ENCODE measurements around the gene ABTB2.

Gene ABTB2

DNA sequence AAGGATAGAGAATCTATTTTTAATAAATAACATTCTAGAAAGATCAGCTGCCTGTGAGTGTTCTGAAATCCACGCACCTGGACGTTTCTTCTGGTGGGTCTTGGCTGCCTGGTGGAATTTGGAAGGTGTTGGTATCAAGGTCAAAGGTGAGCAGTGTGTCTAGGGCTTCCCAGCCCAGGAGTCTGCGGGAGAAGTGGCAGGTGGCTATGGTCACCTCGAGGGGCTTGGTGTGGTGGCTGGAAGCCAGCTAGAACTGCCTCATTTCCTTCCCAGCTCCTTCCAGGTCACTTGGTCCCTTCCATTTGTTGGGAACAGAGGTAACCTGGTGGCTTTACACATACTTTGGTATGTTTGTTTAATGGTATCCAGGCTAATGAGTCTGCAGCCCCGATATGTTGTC is 210.9 kb downstream of the ABTB2 start:
- DNase-seq: no peak
- in situ Hi-C loops (cut with HindIII; ENCODE audit: low pct_ligation_motif_present, low sequenced_read_pairs): no loop called here
- no peak overlapping the region for H3K27ac ChIP-seq
- no peak overlapping the region for H3K4me3 ChIP-seq (ENCODE audit: low read depth, low read length)
- TF ChIP-seq, protein P1, sequence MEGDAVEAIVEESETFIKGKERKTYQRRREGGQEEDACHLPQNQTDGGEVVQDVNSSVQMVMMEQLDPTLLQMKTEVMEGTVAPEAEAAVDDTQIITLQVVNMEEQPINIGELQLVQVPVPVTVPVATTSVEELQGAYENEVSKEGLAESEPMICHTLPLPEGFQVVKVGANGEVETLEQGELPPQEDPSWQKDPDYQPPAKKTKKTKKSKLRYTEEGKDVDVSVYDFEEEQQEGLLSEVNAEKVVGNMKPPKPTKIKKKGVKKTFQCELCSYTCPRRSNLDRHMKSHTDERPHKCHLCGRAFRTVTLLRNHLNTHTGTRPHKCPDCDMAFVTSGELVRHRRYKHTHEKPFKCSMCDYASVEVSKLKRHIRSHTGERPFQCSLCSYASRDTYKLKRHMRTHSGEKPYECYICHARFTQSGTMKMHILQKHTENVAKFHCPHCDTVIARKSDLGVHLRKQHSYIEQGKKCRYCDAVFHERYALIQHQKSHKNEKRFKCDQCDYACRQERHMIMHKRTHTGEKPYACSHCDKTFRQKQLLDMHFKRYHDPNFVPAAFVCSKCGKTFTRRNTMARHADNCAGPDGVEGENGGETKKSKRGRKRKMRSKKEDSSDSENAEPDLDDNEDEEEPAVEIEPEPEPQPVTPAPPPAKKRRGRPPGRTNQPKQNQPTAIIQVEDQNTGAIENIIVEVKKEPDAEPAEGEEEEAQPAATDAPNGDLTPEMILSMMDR (IDR thresholded peaks at IDR 0.05; ENCODE audit: low read depth, low read length, missing control alignments): no peak
- H3K36me3 ChIP-seq (replicated peaks): peaks cover 67% of the 10 kb centered on the region
- no peaks in the 10 kb centered on the region for H3K27me3 ChIP-seq (replicated peaks)

DNA sequence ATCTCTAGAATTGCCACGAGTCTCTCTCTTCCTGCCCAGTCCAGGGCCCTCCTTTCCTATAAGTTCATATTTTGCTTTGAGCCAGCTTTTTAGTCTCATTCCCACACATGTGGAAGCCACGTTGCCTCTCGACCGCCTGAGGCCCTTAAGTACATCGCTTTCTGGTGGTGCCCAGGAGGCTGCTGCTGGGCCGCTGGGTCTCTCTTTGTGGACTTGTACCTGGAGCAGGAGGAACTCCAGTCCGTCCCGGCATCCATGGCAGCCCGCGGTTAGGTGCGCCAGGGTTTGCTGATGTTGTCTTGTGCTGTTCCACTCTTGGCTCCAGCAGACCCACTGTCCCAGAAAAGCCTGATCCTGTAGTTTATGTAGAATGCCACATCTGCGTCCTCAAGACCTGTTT is 211.4 kb downstream of the ABTB2 start:
- in situ Hi-C loops (cut with HindIII; ENCODE audit: low pct_ligation_motif_present, low sequenced_read_pairs): no loop called here
- Histone ChIP-seq H3K27ac (no peak overlapping the region), H3K27me3 (replicated peaks) (no peaks in the 10 kb centered on the region), H3K36me3 (replicated peaks) (peaks cover 72% of the 10 kb centered on the region), H3K4me3 (ENCODE audit: low read depth, low read length) (no peak overlapping the region)
- no peak for DNase-seq
- TF ChIP-seq, protein P1 (IDR thresholded peaks at IDR 0.05; ENCODE audit: low read depth, low read length, missing control alignments): no peak

- Histone ChIP-seq H3K4me3 (ENCODE audit: low read depth, low read length) (no peak overlapping the region), H3K27ac (no peak overlapping the region), H3K27me3 (replicated peaks) (no peaks in the 10 kb centered on the region), H3K36me3 (replicated peaks) (peaks cover 77% of the 10 kb centered on the region)
- TF ChIP-seq, protein P1 (IDR thresholded peaks at IDR 0.05; ENCODE audit: low read depth, low read length, missing control alignments): no peak
- DNase-seq: no peak
- in situ Hi-C loops (cut with HindIII; ENCODE audit: low pct_ligation_motif_present, low sequenced_read_pairs): no loop called here
Observed at GRCh38 chr11:34145847-34146381, 211.9 kb downstream of the ABTB2 start.

GRCh38 chr11:34145073-34145472 is 212.7 kb downstream of the ABTB2 start:
- Histone ChIP-seq H3K36me3 (replicated peaks) (peaks cover 85% of the 10 kb centered on the region), H3K4me3 (ENCODE audit: low read depth, low read length) (no peak overlapping the region), H3K27me3 (replicated peaks) (no peaks in the 10 kb centered on the region), H3K27ac (no peak overlapping the region)
- in situ Hi-C loops (cut with HindIII; ENCODE audit: low pct_ligation_motif_present, low sequenced_read_pairs): no loop called here
- TF ChIP-seq, protein P1 (IDR thresholded peaks at IDR 0.05; ENCODE audit: low read depth, low read length, missing control alignments): no peak
- DNase-seq: no peak

DNA sequence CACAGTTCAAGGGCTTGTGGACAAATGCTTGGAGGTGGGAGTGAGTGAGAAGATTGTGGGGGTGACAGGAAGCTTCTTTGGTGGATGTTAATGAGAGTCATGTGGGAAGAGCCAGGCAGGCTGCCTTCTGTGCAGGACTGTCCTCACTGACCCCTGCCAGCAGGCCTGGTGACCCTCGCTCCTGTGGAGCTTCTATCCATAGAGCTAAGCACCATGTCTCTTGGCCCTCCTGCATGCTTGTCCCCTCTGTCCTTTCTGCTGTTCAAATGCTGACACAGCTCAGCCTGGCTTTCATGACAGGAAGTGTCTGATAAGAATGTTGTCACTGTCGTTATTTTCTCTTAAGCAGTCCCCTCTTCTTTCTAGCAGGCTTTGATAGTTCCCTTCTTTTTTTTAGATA is 214.8 kb downstream of the ABTB2 start:
- H3K4me3 ChIP-seq (ENCODE audit: low read depth, low read length): no peak overlapping the region
- H3K36me3 ChIP-seq (replicated peaks): peaks cover 88% of the 10 kb centered on the region
- H3K27ac ChIP-seq: no peak overlapping the region
- no peaks in the 10 kb centered on the region for H3K27me3 ChIP-seq (replicated peaks)
- DNase-seq: no peak
- in situ Hi-C loops (cut with HindIII; ENCODE audit: low pct_ligation_motif_present, low sequenced_read_pairs): no loop called here
- TF ChIP-seq, protein P1 (IDR thresholded peaks at IDR 0.05; ENCODE audit: low read depth, low read length, missing control alignments): no peak

DNA sequence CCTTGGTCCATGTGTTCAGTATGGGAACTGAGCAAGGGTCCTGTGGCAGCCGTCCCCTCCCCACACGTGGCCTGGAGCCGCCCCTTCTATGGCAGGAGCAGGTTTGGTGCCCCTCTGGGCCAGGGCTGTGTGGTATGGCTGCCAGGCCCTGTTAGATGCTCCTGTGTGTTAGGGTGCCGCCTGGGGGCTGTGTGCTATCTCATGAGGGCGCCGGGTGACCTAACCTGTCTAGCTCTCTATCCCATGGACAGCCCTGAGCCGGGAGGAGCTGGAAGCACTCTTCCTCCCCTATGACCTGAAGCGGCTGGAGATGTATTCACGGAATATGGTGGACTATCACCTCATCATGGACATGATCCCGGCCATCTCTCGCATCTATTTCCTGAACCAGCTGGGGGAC is 217.7 kb downstream of the ABTB2 start:
- H3K27ac ChIP-seq: no peak overlapping the region
- no peak for DNase-seq
- no peaks in the 10 kb centered on the region for H3K27me3 ChIP-seq (replicated peaks)
- H3K36me3 ChIP-seq (replicated peaks): peaks cover 95% of the 10 kb centered on the region
- no peak overlapping the region for H3K4me3 ChIP-seq (ENCODE audit: low read depth, low read length)
- in situ Hi-C loops (cut with HindIII; ENCODE audit: low pct_ligation_motif_present, low sequenced_read_pairs): no loop called here
- TF ChIP-seq, protein P1 (IDR thresholded peaks at IDR 0.05; ENCODE audit: low read depth, low read length, missing control alignments): no peak

Measured in brain microvascular endothelial cell (primary cell).